ENCODE data around the gene ZNF184.

GRCh38 chr6:27501187-27501586, 28.3 kb upstream of the ZNF184 start:
- TF ChIP-seq, protein P1, sequence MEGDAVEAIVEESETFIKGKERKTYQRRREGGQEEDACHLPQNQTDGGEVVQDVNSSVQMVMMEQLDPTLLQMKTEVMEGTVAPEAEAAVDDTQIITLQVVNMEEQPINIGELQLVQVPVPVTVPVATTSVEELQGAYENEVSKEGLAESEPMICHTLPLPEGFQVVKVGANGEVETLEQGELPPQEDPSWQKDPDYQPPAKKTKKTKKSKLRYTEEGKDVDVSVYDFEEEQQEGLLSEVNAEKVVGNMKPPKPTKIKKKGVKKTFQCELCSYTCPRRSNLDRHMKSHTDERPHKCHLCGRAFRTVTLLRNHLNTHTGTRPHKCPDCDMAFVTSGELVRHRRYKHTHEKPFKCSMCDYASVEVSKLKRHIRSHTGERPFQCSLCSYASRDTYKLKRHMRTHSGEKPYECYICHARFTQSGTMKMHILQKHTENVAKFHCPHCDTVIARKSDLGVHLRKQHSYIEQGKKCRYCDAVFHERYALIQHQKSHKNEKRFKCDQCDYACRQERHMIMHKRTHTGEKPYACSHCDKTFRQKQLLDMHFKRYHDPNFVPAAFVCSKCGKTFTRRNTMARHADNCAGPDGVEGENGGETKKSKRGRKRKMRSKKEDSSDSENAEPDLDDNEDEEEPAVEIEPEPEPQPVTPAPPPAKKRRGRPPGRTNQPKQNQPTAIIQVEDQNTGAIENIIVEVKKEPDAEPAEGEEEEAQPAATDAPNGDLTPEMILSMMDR (conservative IDR thresholded peaks at IDR 0.05; ENCODE audit: low read length), result no peak
- TF ChIP-seq EZH2phosphoT487 (IDR thresholded peaks at IDR 0.05; ENCODE audit: borderline replicate concordance, low read depth, low read length), result no peak

Measured in OCI-LY7 (cell line).